A673 (cell line): ENCODE results near the gene CASQ1. TPM values are rescaled to one million over a fixed set of nuclear protein-coding genes. Genes with fewer than 3 reads are reported as not detected.

Experiments used
- BruUV-seq: library from RNA; stranded (reverse); fragments of 400-500 nt; replicated peaks from 2 replicates; lab custom pipeline; 2021; lab: Mats Ljungman, UMichigan
- CTCF ChIA-PET: fragments of 300-600 bp; sonication (Branson Sonifier 250); formaldehyde crosslinking; loops from one replicate; lab custom pipeline; 2022; ENCODE audit warnings: antibody characterized with exemption; lab: Charles Lee
- POLR2A ChIA-PET: fragments of 300-600 bp; sonication (Branson Sonifier 250); formaldehyde crosslinking; loops from one replicate; lab custom pipeline; 2022; ENCODE audit warnings: antibody characterized with exemption; ENCODE audit not compliant: low non-redundant PET; lab: Charles Lee
- DNase-seq: peaks from one replicate; pipeline ENCODE4 v3.0.0-alpha.2; 2015; ENCODE audit warnings: low spot score
- H3K27ac ChIP-seq: fragments of 200-600 bp; sonication (generic); 2 replicates; pipeline ENCODE4 v1.5.1; 2016; ENCODE audit warnings: mixed run types, low read depth, mild to moderate bottlenecking, mixed read lengths, antibody characterized with exemption, low read length; ENCODE audit not compliant: poor library complexity, severe bottlenecking
- H3K27me3 ChIP-seq: fragments of 200-600 bp; sonication (generic); replicated peaks from 2 replicates; pipeline ENCODE4 v1.6.1; 2017; ENCODE audit warnings: mixed run types, low read depth, mild to moderate bottlenecking, mixed read lengths, antibody characterized with exemption, low read length; ENCODE audit not compliant: insufficient read depth, poor library complexity
- H3K36me3 ChIP-seq: fragments of 200-600 bp; sonication (generic); 2 replicates; pipeline ENCODE4 v1.6.1; 2016; ENCODE audit warnings: mixed run types, mild to moderate bottlenecking, mixed read lengths, antibody characterized with exemption, low read length; ENCODE audit not compliant: insufficient read depth, poor library complexity, severe bottlenecking
- H3K4me1 ChIP-seq: fragments of 200-600 bp; sonication (generic); 2 replicates; pipeline ENCODE4 v1.6.1; 2017; ENCODE audit warnings: mixed run types, mild to moderate bottlenecking, mixed read lengths, antibody characterized with exemption, low read length; ENCODE audit not compliant: insufficient read depth, poor library complexity, severe bottlenecking
- H3K4me3 ChIP-seq: fragments of 200-600 bp; sonication (generic); 2 replicates; pipeline ENCODE4 v1.5.1; 2016; ENCODE audit warnings: low read depth, mixed run types, mild to moderate bottlenecking, mixed read lengths, low read length; ENCODE audit not compliant: poor library complexity, severe bottlenecking
- H3K9me3 ChIP-seq: fragments of 200-600 bp; sonication (generic); 2 replicates; pipeline ENCODE4 v1.6.1; 2016; ENCODE audit warnings: mixed run types, low read depth, mild to moderate bottlenecking, mixed read lengths, antibody characterized with exemption, low read length; ENCODE audit not compliant: poor library complexity, severe bottlenecking
- EZH2 ChIP-seq: fragments of 200-600 bp; sonication (generic); IDR thresholded peaks from 2 replicates; pipeline ENCODE4 v1.6.1; 2017; ENCODE audit warnings: borderline replicate concordance, low read depth, mild to moderate bottlenecking, mixed read lengths, antibody characterized with exemption, low read length; ENCODE audit not compliant: poor library complexity, severe bottlenecking
- intact Hi-C: fragments of 100-400 bp; cut with micrococcal nuclease; formaldehyde crosslinking; loops from one replicate; pipeline ENCODE4 v1.10.0; 2022; ENCODE audit not compliant: unreplicated experiment
- total RNA-seq: library from RNA; stranded (reverse); gene quantifications from 2 replicates; pipeline ENCODE4 v1.2.3, GENCODE V29; 2021
- TF ChIP-seq, protein P1 (sequence below): fragments of 300-800, 200-600 bp; sonication (generic); conservative IDR thresholded peaks from 2 replicates; pipeline ENCODE4 v1.5.1; 2017; ENCODE audit warnings: low read depth, mild to moderate bottlenecking, antibody characterized with exemption, low read length, moderate library complexity, mixed read lengths

The CASQ1 gene
- total RNA-seq, 1 experiment from 2014 or later = not detected

DNA sequence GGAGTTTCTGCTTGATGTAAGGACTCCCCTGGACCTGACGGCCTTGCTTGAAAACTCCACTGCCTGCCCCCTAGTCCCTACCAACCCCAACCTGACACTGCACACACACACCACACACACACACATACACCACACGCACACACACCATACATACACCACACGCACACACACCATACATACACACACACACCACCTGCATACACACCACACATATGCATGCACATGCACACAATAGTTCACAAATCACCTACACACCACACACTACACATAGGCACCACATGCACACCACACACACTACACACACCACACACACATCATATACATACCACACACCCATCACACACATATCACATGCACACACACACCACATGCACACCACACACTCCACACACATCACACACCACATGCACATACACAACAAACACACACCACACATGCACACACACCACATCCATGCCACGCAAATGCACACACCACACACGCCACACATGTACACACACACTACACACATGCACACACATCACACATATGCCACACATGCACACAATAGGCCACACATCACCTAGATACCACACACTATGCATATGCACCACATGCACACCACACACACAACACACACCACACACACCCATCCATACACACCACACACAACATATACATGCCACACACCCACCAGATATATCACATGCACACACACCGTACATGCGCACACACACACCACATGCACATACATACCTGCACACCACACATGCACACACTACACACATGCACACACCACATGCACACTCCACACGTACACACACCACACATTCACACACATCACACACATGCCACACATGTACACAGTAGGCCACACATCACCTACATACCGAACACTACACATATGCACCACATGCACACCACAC, 3.7 kb downstream of the CASQ1 start:
- Histone ChIP-seq H3K36me3 (no peaks in the 10 kb centered on the region), H3K4me3 (no peak overlapping the region), H3K27me3 (no peaks in the 10 kb centered on the region), H3K9me3 (no peaks in the 10 kb centered on the region), H3K27ac (no peak overlapping the region), H3K4me1 (no peaks in the 10 kb centered on the region)
- BruUV-seq = no TSS peak
- intact Hi-C loops = loop anchor here (1.0 to 5.0 kb wide), 4 partner anchors 58 to 182 kb away; no protein-coding TSS in a partner anchor
- DNase-seq = no peak
- TF ChIP-seq EZH2 = no peak
- TF ChIP-seq, protein P1, sequence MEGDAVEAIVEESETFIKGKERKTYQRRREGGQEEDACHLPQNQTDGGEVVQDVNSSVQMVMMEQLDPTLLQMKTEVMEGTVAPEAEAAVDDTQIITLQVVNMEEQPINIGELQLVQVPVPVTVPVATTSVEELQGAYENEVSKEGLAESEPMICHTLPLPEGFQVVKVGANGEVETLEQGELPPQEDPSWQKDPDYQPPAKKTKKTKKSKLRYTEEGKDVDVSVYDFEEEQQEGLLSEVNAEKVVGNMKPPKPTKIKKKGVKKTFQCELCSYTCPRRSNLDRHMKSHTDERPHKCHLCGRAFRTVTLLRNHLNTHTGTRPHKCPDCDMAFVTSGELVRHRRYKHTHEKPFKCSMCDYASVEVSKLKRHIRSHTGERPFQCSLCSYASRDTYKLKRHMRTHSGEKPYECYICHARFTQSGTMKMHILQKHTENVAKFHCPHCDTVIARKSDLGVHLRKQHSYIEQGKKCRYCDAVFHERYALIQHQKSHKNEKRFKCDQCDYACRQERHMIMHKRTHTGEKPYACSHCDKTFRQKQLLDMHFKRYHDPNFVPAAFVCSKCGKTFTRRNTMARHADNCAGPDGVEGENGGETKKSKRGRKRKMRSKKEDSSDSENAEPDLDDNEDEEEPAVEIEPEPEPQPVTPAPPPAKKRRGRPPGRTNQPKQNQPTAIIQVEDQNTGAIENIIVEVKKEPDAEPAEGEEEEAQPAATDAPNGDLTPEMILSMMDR = no peak
- ChIA-PET CTCF (interaction anchor here (0.6 to 1.2 kb wide), 6 partner anchors 25 to 706 kb away, joined by 3 to 7 read pairs (median 5); partner anchors contain the start of gene PEX19), POLR2A (no interaction called here)

DNA sequence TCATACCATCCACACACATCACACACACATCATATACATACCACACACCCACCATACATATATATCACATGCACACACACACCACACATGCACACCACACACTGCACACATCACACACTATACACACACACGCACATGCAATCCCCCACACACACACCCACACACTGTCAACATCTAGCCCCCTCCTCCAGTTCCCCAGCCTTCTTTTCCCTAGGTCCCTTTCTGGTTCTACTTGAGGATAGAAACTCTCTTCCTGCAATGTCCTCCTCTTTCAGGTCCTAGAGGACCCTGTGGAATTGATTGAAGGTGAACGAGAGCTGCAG, 4.3 kb downstream of the CASQ1 start:
- no TSS peak for BruUV-seq
- no peaks in the 10 kb centered on the region for H3K27me3 ChIP-seq
- TF ChIP-seq EZH2 = no peak
- TF ChIP-seq, protein P1 = no peak
- no peaks in the 10 kb centered on the region for H3K4me1 ChIP-seq
- ChIA-PET POLR2A (no interaction called here), CTCF (no interaction called here)
- no peak for DNase-seq
- H3K27ac ChIP-seq = no peak overlapping the region
- H3K9me3 ChIP-seq = no peaks in the 10 kb centered on the region
- H3K36me3 ChIP-seq = no peaks in the 10 kb centered on the region
- no peak overlapping the region for H3K4me3 ChIP-seq
- intact Hi-C loops = loop anchor here (5.0 kb wide), 1 partner anchor 58 kb away; no protein-coding TSS in a partner anchor

DNA sequence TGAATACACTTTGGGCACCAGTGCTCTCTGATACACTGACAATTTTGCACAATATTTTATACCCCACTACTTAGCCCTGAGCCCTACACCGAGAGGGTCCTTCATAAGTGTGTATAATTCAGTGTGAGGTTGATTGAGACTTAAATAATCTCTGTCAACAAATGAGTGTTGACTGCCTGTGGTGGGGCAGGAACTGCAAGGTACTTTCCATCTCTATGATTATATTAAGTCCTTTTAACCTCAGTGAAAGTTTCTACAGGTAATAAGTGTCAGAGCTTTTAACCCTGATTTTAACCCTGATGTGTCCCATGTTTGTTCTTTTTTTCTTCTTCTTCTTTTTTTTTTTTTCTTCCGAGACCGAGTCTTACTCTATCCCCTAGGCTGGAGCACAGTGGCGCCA, 5.8 kb downstream of the CASQ1 start:
- Histone ChIP-seq H3K9me3 (no peaks in the 10 kb centered on the region), H3K27ac (no peak overlapping the region), H3K36me3 (no peaks in the 10 kb centered on the region), H3K27me3 (no peaks in the 10 kb centered on the region), H3K4me1 (no peaks in the 10 kb centered on the region), H3K4me3 (no peak overlapping the region)
- TF ChIP-seq, protein P1 = no peak
- no peak for TF ChIP-seq EZH2
- POLR2A ChIA-PET = no interaction called here
- intact Hi-C loops = no loop called here
- no peak for DNase-seq
- CTCF ChIA-PET = no interaction called here
- no TSS peak for BruUV-seq
